GM13977 (cell line): ENCODE results near the gene FSHB.
"Not testable (repeated sequence)": the region's sequence is repeated elsewhere in the genome, so short reads cannot be mapped to it uniquely, and the experiment has no call there.

Experiments
- DNase-seq: peaks from one replicate; pipeline ENCODE4 v3.0.0; 2012; ENCODE audit warnings: low spot score
- in situ Hi-C: fragments of 300-500 bp; cut with MboI; formaldehyde crosslinking; loops from one replicate; pipeline ENCODE4 v1.12.0; 2022; ENCODE audit warnings: low sequenced_read_pairs, low pct_unique_long_range_greater_than_20kb, mixed read lengths, inconsistent platforms; ENCODE audit not compliant: unreplicated experiment
- TF ChIP-seq, protein P1 (sequence below): IDR thresholded peaks from 2 replicates; pipeline ENCODE4 v1.5.1; 2012; ENCODE audit warnings: mild to moderate bottlenecking, control low read depth; ENCODE audit not compliant: insufficient read depth; ENCODE audit errors: extremely low read depth, missing control alignments

FSHB gene

DNA sequence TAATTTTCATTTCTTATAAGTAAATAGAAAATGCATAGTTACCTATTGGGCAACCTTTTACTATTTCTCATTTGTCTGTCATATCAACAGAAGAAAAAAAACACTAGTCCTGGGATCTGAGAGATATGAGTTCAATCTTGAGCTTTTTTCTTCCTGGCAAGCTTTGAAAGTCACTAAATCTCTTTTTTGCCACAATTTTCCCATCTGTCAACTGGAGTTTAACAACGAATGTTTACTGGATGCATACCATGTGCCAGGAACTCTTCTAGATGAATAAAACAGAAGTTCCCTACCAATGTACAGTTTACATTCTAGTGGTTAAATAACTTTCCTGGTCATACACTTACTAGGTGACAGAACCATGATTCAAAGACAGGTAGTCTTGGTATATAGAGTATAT, 31.0 kb downstream of the FSHB start:
- in situ Hi-C loops = no loop called here
- DNase-seq = no peak
- TF ChIP-seq, protein P1, sequence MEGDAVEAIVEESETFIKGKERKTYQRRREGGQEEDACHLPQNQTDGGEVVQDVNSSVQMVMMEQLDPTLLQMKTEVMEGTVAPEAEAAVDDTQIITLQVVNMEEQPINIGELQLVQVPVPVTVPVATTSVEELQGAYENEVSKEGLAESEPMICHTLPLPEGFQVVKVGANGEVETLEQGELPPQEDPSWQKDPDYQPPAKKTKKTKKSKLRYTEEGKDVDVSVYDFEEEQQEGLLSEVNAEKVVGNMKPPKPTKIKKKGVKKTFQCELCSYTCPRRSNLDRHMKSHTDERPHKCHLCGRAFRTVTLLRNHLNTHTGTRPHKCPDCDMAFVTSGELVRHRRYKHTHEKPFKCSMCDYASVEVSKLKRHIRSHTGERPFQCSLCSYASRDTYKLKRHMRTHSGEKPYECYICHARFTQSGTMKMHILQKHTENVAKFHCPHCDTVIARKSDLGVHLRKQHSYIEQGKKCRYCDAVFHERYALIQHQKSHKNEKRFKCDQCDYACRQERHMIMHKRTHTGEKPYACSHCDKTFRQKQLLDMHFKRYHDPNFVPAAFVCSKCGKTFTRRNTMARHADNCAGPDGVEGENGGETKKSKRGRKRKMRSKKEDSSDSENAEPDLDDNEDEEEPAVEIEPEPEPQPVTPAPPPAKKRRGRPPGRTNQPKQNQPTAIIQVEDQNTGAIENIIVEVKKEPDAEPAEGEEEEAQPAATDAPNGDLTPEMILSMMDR = no peak

DNA sequence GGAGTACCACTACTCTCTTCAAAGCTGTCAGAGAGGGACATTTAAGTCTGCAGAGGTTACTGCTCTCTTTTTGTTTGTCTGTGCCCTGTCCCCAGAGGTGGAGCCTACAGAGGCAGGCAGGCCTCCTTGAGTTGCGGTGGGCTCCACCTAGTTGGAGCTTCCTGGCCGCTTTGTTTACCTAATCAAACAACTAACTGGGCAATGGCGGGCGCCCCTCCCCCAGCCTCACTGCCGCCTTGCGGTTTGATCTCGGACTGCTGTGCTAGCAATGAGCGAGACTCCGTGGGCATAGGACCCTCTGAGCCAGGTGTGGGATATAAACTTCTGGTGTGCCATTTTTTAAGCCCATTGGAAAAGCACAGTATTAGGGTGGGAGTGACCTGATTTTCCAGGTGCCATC, 37.8 kb downstream of the FSHB start:
- in situ Hi-C loops, DNase-seq: not testable (repeated sequence)

DNA sequence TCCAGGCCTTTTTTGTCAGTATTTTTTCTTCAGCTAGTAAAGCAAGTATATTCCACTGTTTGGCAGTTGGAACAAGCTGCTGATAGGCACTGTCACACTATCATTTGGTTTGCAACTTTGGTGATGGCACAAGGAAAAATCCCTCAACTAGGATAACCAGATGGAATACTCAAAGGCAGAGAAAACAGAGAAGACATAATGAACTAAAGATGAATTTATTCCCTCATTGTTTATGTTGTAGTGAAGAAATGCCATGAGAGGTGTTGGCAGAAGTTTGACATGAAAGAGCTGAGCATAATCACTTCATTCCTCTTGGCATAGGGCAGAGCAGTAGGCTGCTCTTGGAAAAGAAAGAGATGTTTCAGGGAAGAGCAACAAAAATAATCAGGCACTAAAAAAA, 39.9 kb downstream of the FSHB start:
- TF ChIP-seq, protein P1 = no peak
- in situ Hi-C loops = no loop called here
- no peak for DNase-seq

DNA sequence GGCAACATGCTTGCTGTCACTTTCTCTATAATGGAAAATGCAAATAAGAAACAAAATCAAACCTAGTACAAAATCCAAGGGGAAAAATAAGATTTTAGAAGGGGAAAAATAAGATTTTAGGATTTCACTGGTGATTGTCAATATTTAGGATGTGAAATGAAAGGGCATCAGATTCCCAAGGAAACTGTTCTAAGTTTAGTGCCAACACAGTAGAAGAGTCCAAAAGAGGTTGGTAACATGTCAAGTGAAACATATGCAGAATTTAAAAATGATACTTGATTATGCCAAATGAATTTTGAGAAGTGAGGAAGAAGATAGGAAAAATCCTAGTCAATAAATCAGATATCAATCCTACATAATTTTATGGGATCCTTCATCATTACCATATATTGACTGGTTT, 46.4 kb downstream of the FSHB start:
- no peak for DNase-seq
- in situ Hi-C loops = no loop called here
- TF ChIP-seq, protein P1 = no peak

DNA sequence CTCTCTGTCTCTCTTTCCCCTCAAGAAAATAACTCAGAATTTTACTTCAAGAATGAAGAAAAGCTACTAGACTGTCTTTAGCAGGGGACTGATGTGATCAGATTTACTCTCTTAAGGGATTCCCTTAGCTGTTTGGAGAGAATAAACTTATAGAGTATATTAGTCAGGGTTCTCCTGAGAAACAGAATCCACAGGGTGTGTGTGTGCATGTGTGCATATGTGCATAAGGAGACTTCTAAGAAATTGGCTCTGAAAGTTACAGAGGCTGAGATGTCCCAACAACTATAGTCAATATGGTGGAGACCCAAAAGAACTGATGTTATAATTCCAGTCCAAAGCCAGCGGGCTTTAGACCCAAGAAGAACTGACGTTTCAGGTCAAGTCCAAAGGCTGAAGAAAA, 49.0 kb downstream of the FSHB start:
- in situ Hi-C loops = no loop called here

DNA sequence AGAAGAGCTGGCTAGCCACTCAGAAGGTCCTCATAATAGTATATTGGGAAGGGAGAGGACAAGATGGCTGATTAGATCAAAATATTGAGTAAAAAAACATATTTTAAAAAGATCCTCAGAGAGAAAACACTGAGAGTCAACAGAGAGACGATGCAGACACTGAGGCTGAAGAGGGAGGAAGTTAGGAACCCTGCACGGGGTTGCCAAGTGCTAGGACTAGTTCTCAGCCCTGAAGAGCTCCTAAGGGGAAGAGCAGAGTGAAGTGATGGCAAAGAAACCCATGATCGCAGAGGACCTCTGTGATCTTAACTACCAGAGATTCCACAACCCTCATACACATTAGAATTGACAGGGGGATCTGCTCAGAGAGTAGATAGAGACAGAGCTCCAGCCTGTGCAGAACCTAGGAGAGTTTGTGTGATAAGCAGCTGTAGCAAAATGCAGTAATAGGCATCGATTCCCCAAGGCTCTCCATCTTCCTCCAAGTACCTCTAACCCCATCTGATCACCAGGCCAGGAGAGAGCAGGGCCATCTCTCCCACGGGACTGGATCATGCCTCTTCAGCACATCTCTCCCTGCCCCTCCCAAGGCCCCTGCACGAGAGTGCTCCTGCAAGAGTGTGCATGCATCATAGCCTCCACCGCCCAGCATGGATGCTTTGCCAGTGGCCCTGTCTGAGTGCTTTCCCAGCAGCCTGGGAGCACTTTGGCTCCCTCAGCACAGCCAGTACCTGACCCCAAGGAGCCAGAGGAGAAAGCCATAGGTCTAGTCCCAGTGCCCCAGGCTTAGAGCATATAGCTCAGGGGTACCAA, 50.9 kb downstream of the FSHB start:
- DNase-seq = no peak
- TF ChIP-seq, protein P1 = no peak
- in situ Hi-C loops = no loop called here

More for the DNA sequence above, 49.0 kb downstream of the FSHB start:
- DNase-seq = no peak
- TF ChIP-seq, protein P1 = no peak

DNA sequence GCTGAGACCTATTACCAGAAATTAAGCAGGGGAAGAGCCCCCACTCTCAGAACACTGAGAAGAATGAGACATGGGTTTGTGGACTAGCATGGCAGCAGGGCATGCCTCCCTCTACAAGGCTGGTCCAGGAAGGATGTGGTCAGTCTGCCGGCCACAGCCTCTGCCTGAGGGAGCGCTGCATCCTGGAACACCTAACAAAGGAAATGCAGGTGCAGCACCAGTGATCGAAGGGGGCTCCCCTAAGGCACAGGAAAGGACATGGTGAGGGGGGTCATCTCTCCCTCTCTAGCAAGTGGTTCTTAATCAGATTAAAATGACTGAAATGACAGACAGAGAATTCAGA, 51.4 kb downstream of the FSHB start:
- TF ChIP-seq, protein P1 = no peak
- in situ Hi-C loops = no loop called here

More for the DNA sequence above, 51.4 kb downstream of the FSHB start:
- no peak for DNase-seq
